ENCODE results near the gene CCDC138.
A peak's percentile ranks its signal among the peaks of the same experiment; 100 is the strongest.

CCDC138 gene

GRCh38 chr2:108829578-108830310 is 43.2 kb downstream of the CCDC138 start:
- DNase-seq: no peak

- no peak for DNase-seq
Observed at GRCh38 chr2:108833219-108833618, 46.6 kb downstream of the CCDC138 start.

DNA sequence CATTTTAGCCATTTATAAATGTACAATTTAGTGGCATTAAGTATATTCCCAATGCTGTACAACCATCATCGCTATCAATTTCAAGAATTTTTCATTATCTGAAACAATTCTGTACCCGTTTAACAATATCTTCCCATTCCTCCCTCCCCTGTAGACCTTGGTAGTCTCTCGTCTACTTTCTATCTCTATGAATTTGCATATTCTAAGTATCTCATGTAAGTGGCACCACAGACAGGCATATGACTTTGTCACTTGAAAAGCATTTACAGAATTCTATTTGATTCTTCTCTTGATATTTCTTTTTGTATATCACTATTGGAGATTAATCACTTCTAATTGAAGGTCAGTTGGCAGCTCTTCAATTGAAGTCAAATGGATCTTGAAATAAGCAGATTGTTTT is 48.0 kb downstream of the CCDC138 start:
- DNase-seq: no peak

- no peak for DNase-seq
Observed at GRCh38 chr2:108835040-108835439, 48.5 kb downstream of the CCDC138 start.

GRCh38 chr2:108837198-108837597 is 50.6 kb downstream of the CCDC138 start:
- no peak for DNase-seq

DNA sequence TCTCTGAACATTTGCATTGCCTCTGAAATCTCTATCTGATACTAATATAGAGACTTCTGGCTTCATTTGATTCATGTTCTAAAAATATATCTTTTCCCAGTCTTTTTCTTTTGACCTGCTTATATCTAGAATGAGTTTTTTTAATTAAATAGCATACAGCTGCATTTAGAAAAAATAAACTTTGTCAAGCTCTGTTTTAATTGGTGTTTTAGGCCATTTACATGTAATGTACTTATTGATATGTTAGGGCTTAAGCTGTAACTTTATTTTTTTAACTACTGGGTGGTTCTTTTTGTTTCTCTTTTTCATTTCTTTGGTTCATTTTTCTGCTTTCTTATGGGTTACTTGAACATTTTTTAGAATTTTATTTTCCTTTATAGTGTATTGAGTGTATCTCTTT is 54.9 kb downstream of the CCDC138 start:
- DNase-seq: no peak

GRCh38 chr2:108845923-108846322 is 59.4 kb downstream of the CCDC138 start:
- no peak for DNase-seq

DNA sequence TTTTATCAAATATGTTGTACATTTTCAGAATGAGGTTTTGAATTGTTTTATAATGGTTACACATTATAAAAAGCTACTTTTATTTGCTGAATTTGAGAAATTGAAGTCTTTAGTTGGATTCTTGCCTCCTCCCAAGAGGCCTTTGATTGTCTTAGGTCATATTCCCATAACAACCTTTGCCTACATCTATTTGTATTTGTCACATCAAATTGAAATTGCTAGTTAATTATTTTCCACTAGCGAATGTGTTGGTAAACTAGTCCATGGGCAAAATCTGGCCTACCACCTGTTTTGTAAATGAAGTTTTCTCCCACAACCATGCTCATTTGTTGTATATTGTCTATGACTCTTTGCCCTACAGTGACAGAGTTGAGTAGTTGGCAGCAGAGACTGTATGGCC is 60.4 kb downstream of the CCDC138 start:
- DNase-seq: no peak

DNA sequence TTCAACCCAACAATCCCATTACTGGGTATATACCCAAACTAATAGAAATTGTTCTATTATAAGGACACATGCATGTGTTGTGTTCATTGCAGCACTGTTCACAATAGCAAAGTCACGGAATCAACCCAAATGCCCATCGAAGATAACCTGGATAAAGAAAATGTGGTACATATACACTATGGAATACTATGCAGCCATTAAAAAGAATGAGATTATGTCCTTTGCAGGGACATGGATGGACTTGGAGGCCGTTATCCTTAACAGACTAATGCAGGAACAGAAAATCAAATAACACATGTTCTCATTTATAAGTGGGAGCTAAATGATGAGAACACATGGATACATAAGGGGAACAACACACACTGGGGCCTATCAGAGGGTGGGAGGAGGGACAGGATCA is 65.8 kb downstream of the CCDC138 start:
- DNase-seq: no peak

DNA sequence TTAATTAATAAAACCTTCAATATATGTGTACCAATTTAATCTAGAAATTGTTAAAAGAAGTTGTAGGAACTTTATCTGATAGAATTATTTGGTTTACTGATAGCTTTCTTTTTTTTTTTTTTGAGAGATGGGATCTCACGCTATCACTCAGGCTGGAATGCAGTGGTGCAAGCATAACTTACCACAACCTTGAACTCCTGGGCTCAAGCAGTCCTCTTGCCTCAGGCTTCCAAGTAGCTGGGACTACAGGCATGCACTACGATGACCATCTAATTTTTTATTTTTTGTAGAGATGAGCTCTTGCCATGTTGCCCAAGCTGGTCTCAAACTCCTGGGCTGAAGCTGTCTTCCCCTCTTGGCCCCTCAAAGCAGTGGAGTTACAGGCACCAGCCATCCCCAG is 66.8 kb downstream of the CCDC138 start:
- DNase-seq: no peak

DNA sequence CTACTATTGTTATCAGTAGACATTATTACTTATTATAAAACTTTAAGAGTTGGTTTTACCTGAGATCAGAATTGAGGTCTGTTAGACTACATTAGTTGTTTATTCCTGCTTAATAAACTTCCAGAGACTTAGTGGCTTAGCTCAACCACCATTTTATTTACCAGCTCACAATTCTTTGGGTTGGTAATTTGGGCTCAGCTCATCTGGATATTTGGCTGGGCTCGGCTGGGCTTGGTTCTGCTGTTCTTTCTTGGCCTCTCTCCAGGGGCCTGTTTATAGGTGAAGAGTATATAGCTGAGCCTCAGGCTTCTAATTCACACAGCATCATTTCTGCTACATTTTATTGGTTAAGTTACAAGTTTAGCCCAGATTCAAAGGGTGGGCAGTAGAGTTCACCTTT is 67.9 kb downstream of the CCDC138 start:
- no peak for DNase-seq

GRCh38 chr2:108855194-108855593 is 68.6 kb downstream of the CCDC138 start:
- DNase-seq: peak; percentile 13

DNA sequence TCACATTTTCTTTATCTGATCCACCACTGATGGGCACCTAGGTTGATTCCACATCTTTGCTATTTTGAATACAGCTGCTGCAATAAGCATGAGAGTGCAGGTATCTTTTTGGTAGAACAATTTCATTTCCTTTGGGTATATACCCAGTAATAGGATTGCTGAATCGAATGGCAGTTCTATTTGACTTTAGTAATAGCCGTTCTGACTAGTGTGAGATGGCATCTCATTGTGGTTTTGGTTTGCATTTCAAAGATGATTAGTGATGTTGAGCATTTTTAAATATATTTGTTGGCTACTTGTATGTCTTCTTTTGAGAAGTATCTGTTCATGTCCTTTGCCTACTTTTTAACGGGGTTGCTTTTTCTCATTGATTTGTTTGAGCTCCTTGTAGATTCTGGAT is 72.3 kb downstream of the CCDC138 start:
- no peak for DNase-seq

DNA sequence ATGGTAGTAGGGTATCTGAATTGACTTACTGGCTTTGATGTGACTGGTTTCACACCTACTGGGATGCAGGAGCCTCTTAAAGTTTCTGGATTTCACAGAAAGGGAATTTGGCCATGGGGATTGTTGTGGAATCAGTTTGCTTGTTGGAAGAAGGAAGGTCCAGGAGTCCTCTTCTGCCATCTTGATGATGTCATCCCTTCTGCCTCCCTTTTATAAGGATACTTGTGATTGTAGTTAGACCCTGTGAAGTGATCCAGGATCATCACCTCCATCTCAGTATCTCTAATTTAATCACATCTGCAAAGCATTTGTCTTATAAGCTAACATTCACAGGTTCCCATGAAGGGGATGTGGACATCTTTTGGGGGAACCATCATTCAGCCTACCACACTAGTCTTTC is 79.5 kb downstream of the CCDC138 start:
- DNase-seq: no peak

DNA sequence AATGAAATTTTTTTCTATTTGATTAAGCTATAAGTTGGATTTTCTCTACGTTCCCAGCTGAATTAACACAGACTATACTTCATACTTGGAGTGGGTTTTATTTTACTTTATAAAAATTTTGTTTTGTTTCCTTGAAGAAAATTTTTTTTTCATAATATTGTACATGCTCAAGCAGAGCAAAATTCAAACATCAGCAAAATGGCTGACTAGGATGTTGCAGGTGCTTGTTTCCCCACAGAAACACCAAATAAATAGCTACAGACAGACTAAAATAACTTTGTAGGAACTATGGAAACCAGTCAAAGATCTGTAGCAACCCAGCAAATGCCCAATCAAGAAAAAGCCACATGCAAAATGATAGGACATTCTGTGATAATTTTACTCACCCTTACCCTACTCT is 82.3 kb downstream of the CCDC138 start:
- DNase-seq: no peak

DNA sequence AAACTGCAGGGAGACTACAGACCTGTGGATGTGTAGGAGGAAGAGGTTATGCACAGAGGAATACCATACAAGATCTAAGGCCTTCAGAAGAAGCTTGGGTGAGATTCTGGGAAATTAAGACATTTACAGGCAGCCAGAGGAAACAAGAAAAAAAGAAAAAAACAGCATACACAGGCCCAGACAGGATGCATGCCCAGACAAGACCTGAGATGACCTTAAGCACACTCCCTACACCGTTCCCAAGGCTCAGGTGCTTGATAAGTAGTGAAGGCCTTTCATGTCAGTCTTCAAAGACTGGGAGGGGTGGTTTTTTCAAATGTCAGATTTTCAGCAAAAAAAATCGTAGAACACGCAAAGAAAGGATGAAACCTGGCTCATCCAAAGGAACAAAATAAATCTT is 83.0 kb downstream of the CCDC138 start:
- no peak for DNase-seq

DNA sequence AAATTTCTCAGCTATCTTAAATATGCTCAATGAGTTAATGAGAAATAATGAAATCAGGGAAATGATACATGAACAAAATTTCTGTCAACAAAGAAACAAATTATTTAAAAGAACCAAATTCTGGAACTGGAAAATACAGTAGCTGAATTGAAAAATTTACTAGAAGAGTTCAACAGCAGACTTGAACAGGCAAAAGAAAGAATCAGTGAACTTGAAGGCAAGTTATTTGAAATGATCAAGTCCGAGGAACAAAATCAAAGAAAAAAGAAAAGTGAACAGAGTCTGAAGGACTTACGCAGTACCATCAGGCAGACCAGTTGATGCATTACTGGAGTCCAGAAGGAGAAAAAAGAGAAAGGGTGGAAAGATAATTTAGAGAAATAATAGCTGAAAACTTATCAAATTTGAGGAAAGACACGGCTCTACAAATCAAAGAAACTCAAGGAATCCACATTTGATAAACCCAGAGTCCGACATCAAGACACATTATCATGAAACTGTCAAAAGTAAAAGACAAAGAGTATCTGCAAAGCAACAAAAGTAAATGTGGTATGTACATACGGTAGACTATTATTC is 83.6 kb downstream of the CCDC138 start:
- DNase-seq: no peak

GRCh38 chr2:108877506-108877905 is 90.9 kb downstream of the CCDC138 start:
- DNase-seq: no peak

DNA sequence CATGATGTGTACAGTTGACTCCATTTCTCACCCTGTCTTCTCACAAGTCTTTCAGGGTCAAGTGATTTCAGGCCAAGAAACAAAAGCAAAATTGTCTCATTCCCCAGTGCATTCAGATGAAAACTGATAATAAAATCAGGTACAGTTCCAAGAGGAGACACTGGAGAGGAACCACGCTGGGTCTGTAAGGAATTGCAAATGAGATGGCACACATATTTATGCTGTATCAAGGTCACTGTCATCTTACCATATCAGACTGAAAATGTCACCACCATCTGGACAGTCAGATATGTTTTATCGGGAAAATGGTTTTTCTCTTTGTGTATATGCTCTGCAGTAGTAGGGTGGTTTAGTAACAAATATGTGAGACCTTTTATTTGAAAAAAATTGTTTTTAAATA is 91.7 kb downstream of the CCDC138 start:
- DNase-seq: no peak

DNA sequence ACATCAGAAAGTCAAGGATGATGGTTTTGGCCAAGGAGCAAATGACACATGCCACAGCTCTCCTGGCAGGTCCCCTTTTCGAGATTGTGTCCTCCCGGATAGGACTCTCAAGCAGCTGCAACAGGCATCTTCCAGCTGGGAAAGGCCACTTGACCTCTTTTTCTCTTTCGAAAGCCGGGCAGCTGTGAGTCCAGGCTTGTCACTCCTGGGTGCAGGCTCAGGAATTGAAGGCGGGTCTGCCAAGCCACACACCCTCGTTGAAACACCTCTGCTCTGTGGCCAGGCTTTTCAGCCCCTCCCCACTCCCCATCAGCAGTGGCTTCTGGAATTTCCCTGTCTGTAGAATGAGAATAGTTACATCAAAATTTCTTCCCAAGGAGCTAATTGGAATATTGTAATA is 98.0 kb downstream of the CCDC138 start:
- DNase-seq: no peak

DNA sequence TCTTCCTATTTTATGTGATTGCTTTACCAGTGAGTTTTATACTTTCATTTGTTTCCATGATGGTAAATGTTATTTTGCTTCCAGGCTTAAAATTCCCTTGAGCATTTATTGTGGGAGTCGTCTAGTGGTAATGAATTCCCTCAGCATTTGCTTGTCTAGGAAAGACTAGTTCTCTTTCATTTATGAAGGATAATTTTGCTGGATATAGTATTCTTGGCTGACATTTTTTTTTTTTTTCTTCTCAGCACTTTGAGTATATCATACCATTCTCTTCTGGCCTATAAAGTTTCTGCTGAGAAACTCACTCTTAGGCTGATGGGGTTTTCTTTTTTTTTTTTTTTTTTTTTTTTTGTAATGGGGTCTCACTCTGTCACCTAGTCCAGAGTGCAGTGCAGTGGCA is 103.3 kb downstream of the CCDC138 start:
- no peak for DNase-seq

GRCh38 chr2:108893277-108893676 is 106.7 kb downstream of the CCDC138 start:
- no peak for DNase-seq

GRCh38 chr2:108894766-108895165 is 108.2 kb downstream of the CCDC138 start:
- no peak for DNase-seq

GRCh38 chr2:108895188-108895587 is 108.6 kb downstream of the CCDC138 start:
- DNase-seq: no peak

GRCh38 chr2:108896741-108897140 is 110.2 kb downstream of the CCDC138 start:
- no peak for DNase-seq

Data from RPMI8226 (cell line).